Uterus (tissue), 4 donors: Measurements from ENCODE around the gene ZIM2. TPM values are rescaled to one million over a fixed set of nuclear protein-coding genes. Genes with fewer than 3 reads are reported as not detected.
A peak's percentile ranks its signal among the peaks of the same experiment; 100 is the strongest.

Experiments
- DNase-seq, 2 donors: peaks; one replicate each; pipeline ENCODE4 v3.0.0-alpha.2; 2019 to 2020
- H3K27ac ChIP-seq, 2 donors: fragments of 200-600 bp; sonication (generic); 1 replicate in 1 of 2; 2 replicates in 1 of 2; pipeline ENCODE4 v1.5.1; 2016 to 2018
- H3K27me3 ChIP-seq, 2 donors: fragments of 200-600 bp; sonication (generic); one replicate each; pipeline ENCODE4 v1.5.1; 2018 to 2019; ENCODE audit warnings: control low read depth in 1 of 2
- H3K36me3 ChIP-seq, 2 donors: fragments of 200-600 bp; sonication (generic); one replicate each; pipeline ENCODE4 v1.5.1; 2019; ENCODE audit warnings: control low read depth in 1 of 2
- H3K4me1 ChIP-seq, 2 donors: fragments of 200-600 bp; sonication (generic); one replicate each; pipeline ENCODE4 v1.5.1; 2018 to 2019; ENCODE audit warnings: control low read depth in 1 of 2
- H3K4me3 ChIP-seq, 2 donors: fragments of 200-600 bp; sonication (generic); 1 replicate in 1 of 2; 2 replicates in 1 of 2; pipeline ENCODE4 v1.5.1; 2018 to 2019; ENCODE audit warnings: mild to moderate bottlenecking in 1 of 2
- H3K9me3 ChIP-seq, 2 donors: fragments of 200-600 bp; sonication (generic); one replicate each; pipeline ENCODE4 v1.5.1; 2019; ENCODE audit warnings: control low read depth in 1 of 2
- POLR2A ChIP-seq, 2 donors: fragments of 450-650 bp; IDR thresholded peaks; one replicate each; pipeline ENCODE4 v1.6.1; 2016; ENCODE audit warnings: antibody characterized with exemption in 2 of 2, mild to moderate bottlenecking in 1 of 2, moderate library complexity in 1 of 2
- intact Hi-C: fragments of 100-400 bp; cut with DNase I; formaldehyde crosslinking; loops from one replicate; pipeline ENCODE4 v1.15.1; 2023; ENCODE audit warnings: low total_unique reads
- total RNA-seq, 4 donors: library from RNA; depleted of rRNA in 3 of 4; stranded (reverse); fragments of >200 nt in 3 of 4; gene quantifications; one replicate each; pipeline versions ENCODE4 v1.1.0 to v1.2.4, GENCODE V29; 2014 to 2023
- TF ChIP-seq, protein P1 (sequence below), 4 experiments: fragments of 200-600 bp in 2 of 4; fragments of 450-650 bp in 2 of 4; sonication (generic) in 2 of 4; IDR thresholded peaks; one replicate each; pipeline ENCODE4 v1.5.1; 2016 to 2019; ENCODE audit warnings: antibody characterized with exemption in 4 of 4, mild to moderate bottlenecking in 2 of 4, moderate library complexity in 1 of 4
- donor health status: DM: yes; HTN: yes; CAD: no.

Gene ZIM2
- total RNA-seq, 4 donors from 2014 or later: 4.9 to 6.0 TPM; not detected in 2

DNA sequence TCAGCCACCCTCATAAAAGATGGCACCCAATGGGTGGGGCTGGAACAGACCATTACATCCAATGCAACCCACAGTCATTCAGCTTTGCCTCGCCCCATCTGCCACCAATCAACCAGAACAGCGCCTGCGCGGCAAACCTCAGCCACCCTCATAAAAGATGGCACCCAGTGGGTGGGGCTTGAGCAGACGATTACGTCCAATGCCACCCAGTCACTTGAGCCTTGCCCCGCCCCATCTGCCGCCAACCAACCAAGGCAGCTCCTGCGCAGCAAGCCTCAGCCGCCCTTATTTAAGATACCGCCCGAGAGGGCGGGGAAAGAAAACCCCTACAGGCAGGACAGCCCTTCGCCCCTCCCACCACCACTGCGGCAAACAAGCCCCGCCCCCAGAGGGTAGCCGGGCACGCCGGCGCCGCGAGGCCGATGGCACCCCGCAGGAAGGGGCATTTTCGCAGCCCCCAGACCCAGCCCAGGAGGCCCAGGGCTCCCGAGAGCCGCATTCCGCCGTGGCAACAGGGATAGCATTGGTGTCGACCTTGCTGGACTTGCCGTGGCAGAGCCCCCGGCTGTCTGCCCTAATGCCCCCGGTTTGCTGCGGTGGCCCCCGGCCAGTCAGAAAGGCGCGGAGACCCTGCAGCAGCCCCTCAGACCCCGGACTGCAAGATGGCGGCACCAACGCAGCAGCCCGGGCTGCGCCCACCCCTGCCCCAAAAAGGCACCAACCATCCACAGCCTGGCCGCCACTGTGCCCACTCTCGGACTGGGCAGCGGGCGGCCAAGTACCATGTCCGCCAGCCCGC, 675 bp downstream of the ZIM2 start:
- H3K36me3 ChIP-seq: no peaks in the 10 kb centered on the region
- no peaks in the 10 kb centered on the region for H3K4me1 ChIP-seq
- peak; percentile 93 to 98 for DNase-seq
- TF ChIP-seq, protein P1, sequence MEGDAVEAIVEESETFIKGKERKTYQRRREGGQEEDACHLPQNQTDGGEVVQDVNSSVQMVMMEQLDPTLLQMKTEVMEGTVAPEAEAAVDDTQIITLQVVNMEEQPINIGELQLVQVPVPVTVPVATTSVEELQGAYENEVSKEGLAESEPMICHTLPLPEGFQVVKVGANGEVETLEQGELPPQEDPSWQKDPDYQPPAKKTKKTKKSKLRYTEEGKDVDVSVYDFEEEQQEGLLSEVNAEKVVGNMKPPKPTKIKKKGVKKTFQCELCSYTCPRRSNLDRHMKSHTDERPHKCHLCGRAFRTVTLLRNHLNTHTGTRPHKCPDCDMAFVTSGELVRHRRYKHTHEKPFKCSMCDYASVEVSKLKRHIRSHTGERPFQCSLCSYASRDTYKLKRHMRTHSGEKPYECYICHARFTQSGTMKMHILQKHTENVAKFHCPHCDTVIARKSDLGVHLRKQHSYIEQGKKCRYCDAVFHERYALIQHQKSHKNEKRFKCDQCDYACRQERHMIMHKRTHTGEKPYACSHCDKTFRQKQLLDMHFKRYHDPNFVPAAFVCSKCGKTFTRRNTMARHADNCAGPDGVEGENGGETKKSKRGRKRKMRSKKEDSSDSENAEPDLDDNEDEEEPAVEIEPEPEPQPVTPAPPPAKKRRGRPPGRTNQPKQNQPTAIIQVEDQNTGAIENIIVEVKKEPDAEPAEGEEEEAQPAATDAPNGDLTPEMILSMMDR (IDR thresholded peaks at IDR 0.05): no peak
- peak; percentile 11 to 19 for TF ChIP-seq POLR2A (IDR thresholded peaks at IDR 0.05)
- no peaks in the 10 kb centered on the region for H3K27me3 ChIP-seq
- intact Hi-C loops: loop anchor here (10.0 kb wide), 1 partner anchor 1755 kb away; no protein-coding TSS in a partner anchor
- H3K4me3 ChIP-seq: peak overlapping the region; percentile 57 to 64
- H3K27ac ChIP-seq: peak overlapping the region; percentile 85 to 89
- no peaks in the 10 kb centered on the region for H3K9me3 ChIP-seq

DNA sequence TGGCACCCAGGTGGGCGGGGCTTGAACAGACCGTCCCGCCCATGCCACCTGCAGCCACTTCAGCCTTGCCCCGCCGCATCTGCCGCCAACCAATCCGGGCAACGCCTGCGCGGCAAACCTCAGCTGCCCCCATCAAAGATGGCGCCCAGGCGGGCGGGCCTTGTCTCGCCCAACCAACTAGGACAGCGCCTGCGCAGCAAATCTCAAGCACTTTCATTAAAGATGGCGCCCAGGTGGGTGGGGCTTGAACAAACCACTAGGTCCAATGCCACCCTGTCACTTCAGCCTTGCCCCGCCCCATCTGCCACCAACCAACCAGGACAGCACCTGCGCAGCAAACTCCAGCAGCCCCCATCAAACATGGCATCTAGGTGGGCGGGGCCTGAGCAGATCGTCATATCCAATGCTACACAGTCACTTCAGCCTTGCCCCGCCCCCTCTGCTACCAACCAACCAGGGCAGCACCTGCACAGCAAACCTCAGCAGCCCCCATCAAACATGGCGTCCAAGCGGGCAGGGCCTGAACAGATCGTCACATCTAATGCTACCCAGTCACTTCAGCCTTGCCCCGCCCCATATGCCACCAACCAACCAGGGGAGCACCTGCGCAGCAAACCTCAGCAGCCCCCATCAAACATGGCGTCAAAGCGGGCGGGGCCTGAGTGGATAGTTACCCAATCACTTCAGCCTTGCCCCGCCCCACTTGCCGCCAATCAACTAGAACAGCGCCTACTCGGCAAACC, 1.4 kb downstream of the ZIM2 start:
- DNase-seq: peak; percentile 95 to 99
- H3K9me3 ChIP-seq: no peaks in the 10 kb centered on the region
- peak overlapping the region; percentile 57 to 64 for H3K4me3 ChIP-seq
- no peaks in the 10 kb centered on the region for H3K36me3 ChIP-seq
- no peak for TF ChIP-seq POLR2A (IDR thresholded peaks at IDR 0.05)
- TF ChIP-seq, protein P1 (IDR thresholded peaks at IDR 0.05): no peak
- peak overlapping the region; percentile 85 to 89 for H3K27ac ChIP-seq
- intact Hi-C loops: no loop called here
- no peaks in the 10 kb centered on the region for H3K4me1 ChIP-seq
- H3K27me3 ChIP-seq: no peaks in the 10 kb centered on the region

DNA sequence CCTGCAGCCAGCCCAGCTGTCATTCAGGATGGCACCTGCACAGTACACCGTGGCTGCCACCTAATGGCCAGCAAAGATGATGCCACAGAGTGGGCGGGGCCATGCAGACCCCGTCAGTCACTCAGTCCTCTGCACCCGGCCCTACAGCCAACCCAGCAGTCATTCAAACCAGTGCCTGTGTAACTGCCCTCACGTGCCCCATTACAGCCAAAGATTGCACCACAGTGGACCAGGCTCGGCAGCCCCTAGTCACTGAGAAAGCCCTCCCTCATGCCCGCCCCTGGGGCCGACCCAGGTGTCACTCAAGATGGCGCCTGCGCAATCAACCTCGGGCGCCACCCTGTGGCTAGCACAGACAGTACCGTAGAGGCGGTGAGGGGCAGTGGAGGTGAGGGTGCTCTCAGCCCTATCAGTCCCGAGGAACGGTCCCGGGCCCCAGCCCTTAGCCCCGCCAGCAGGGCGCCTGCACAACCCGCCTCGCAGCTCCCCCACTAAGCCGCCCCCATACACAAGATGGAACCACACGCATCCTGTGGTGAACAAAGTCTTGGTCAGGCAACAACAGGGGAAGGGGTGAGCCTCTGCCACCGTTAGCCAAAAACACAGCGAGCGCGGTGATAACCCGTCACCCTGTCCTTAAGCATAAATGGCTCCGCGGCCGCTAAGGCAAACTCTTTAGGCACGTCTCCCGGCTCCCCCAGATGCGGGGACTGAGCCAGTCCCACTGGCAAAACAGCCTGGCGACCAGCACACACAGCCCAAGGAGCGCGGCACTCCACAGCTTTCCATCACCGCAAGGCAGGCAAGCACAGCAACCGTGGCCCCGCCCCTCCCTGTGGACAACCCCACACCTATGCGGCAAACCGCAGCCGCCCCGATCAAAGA, 2.3 kb downstream of the ZIM2 start:
- Histone ChIP-seq H3K4me1 (no peaks in the 10 kb centered on the region), H3K9me3 (no peaks in the 10 kb centered on the region), H3K36me3 (no peaks in the 10 kb centered on the region), H3K27ac (peak overlapping the region; percentile 78 to 86), H3K27me3 (no peaks in the 10 kb centered on the region), H3K4me3 (peak overlapping the region; percentile 34 to 48)
- intact Hi-C loops: no loop called here
- no peak for TF ChIP-seq POLR2A (IDR thresholded peaks at IDR 0.05)
- TF ChIP-seq, protein P1 (IDR thresholded peaks at IDR 0.05): peak; percentile 12 to 47 (median 34)
- DNase-seq: peak; percentile 68 to 73

DNA sequence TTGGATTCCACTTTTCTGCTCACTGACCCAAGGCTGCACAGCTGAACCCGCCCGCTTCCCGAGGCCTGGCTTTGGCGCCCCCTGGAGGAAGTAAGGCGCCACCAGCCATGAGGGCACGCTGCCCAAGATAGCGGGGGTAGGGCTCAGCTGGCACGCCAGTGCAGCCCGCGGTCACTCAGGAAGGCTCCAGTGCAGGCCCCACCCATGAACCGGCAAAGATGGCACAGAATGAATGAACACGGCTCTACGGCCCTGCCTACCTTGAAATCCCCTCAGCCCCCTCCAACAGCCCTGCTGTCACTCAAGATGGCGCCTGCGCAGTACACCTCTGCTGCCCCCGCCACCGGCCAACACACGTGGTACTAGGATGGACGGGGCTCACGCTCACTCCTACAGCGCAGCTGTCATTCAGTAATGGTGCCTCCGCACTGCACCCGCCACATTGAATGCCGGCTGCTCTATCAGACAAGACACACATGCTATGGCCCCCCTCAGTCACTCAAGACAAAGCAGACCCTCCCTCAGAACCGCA, 3.0 kb downstream of the ZIM2 start:
- no peaks in the 10 kb centered on the region for H3K9me3 ChIP-seq
- peak; percentile 77 to 79 for DNase-seq
- H3K4me3 ChIP-seq: peak overlapping the region; percentile 34 to 48
- H3K27me3 ChIP-seq: no peaks in the 10 kb centered on the region
- H3K27ac ChIP-seq: peak overlapping the region; percentile 78 to 86
- H3K36me3 ChIP-seq: no peaks in the 10 kb centered on the region
- TF ChIP-seq POLR2A (IDR thresholded peaks at IDR 0.05): no peak
- TF ChIP-seq, protein P1 (IDR thresholded peaks at IDR 0.05): peak; percentile 38 to 57 (median 52)
- no peaks in the 10 kb centered on the region for H3K4me1 ChIP-seq
- intact Hi-C loops: no loop called here
